ENCODE data around the gene TLCD1. TPM values are rescaled to one million over a fixed set of nuclear protein-coding genes. Genes with fewer than 3 reads are reported as not detected.

The TLCD1 gene
- total RNA-seq, 1 experiment from 2014 or later: 44.9 TPM

DNA sequence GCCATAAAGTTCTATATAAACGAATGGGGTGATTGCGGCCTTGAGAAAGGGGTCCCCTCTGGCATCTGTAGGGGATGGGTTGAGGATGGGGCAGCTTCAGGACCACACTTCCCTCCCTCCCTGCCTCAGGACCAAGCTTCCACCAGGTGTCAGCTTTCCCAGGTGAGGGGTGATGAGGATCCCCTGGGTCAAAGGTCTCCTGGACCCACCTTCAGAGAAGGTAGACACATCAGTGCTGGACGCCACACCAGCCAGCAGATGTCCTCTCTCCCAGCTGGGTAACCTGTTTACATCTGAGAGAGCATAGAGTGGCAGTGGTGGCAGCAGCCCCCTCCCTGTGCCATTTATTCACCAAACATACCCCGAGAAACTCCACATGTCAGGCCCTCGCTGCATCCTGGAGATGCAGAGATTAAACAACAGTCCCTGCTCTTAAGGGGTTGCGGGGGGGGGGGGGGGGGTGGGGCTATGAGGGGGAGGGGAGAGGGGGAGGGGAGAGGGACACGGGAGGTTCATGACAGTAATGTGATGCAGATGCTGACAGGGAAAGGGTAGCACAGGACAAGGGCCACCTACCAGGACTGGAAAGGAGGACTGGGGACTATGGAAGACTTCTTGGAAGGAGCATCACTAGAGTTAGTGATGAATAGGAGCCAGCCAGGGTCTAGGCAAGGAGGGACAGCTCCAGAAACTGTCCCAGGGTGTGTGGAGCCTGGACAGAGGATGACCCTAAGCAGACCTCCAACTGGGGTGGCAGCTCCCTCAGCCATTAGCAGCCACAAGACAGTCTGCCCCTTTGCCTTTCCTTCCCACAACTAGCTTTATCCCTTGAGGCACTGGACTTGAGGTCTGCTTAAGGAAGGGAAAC, 19.3 kb downstream of the TLCD1 start:
- Mint-ChIP-seq H3K36me3 (ENCODE audit: insufficient read depth, unreplicated experiment) (peaks cover 60% of the 10 kb centered on the region), H3K27ac (ENCODE audit: unreplicated experiment) (no peak overlapping the region), H3K9me3 (ENCODE audit: low read depth, unreplicated experiment) (no peaks in the 10 kb centered on the region), H3K27me3 (ENCODE audit: unreplicated experiment) (no peaks in the 10 kb centered on the region), H3K4me1 (ENCODE audit: low read depth, unreplicated experiment) (no peaks in the 10 kb centered on the region), H3K4me3 (ENCODE audit: low read depth, unreplicated experiment) (no peak overlapping the region)
- BruUV-seq (replicated peaks): no TSS peak
- intact Hi-C loops (cut with micrococcal nuclease; ENCODE audit: unreplicated experiment): no loop called here
- TF ChIP-seq, protein P1, sequence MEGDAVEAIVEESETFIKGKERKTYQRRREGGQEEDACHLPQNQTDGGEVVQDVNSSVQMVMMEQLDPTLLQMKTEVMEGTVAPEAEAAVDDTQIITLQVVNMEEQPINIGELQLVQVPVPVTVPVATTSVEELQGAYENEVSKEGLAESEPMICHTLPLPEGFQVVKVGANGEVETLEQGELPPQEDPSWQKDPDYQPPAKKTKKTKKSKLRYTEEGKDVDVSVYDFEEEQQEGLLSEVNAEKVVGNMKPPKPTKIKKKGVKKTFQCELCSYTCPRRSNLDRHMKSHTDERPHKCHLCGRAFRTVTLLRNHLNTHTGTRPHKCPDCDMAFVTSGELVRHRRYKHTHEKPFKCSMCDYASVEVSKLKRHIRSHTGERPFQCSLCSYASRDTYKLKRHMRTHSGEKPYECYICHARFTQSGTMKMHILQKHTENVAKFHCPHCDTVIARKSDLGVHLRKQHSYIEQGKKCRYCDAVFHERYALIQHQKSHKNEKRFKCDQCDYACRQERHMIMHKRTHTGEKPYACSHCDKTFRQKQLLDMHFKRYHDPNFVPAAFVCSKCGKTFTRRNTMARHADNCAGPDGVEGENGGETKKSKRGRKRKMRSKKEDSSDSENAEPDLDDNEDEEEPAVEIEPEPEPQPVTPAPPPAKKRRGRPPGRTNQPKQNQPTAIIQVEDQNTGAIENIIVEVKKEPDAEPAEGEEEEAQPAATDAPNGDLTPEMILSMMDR (IDR thresholded peaks at IDR 0.05; ENCODE audit: unreplicated experiment): no peak
- CTCF ChIA-PET: no interaction called here
- DNase-seq: no peak

DNA sequence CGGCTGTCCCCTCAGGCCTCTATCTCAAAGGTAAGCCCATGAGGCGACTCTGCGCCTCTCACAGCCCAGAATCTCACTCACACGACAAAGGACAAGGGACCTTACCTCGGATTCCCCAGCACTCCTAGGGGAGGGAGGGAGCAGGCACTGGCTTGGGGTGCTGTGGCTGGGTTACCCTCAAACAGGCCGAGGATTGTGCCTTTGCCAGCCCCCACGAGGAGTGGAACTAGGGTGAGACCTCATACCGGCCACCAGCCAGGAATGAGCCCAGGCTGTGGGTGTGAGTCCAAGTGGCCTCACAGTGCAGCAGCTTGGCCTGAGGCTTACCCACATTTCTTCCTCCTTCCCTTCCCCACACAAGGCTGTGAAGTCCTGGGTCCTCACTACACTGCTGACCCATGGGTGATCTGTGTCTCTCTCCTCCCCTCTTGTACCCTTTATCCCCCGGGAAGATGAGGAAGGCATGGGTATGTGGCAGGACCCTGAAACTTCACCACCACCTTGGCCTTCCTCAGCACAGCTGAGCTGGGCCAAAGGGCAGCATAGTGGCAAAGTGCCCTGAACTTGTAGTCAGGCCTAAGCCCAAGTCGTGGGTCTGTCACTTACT, 20.2 kb downstream of the TLCD1 start:
- Mint-ChIP-seq H3K4me1 (ENCODE audit: low read depth, unreplicated experiment) (no peaks in the 10 kb centered on the region), H3K27ac (ENCODE audit: unreplicated experiment) (no peak overlapping the region), H3K36me3 (ENCODE audit: insufficient read depth, unreplicated experiment) (peaks cover 53% of the 10 kb centered on the region), H3K9me3 (ENCODE audit: low read depth, unreplicated experiment) (no peaks in the 10 kb centered on the region), H3K27me3 (ENCODE audit: unreplicated experiment) (no peaks in the 10 kb centered on the region), H3K4me3 (ENCODE audit: low read depth, unreplicated experiment) (no peak overlapping the region)
- TF ChIP-seq, protein P1 (IDR thresholded peaks at IDR 0.05; ENCODE audit: unreplicated experiment): no peak
- CTCF ChIA-PET: no interaction called here
- intact Hi-C loops (cut with micrococcal nuclease; ENCODE audit: unreplicated experiment): no loop called here
- no peak for DNase-seq
- no TSS peak for BruUV-seq (replicated peaks)

DNA sequence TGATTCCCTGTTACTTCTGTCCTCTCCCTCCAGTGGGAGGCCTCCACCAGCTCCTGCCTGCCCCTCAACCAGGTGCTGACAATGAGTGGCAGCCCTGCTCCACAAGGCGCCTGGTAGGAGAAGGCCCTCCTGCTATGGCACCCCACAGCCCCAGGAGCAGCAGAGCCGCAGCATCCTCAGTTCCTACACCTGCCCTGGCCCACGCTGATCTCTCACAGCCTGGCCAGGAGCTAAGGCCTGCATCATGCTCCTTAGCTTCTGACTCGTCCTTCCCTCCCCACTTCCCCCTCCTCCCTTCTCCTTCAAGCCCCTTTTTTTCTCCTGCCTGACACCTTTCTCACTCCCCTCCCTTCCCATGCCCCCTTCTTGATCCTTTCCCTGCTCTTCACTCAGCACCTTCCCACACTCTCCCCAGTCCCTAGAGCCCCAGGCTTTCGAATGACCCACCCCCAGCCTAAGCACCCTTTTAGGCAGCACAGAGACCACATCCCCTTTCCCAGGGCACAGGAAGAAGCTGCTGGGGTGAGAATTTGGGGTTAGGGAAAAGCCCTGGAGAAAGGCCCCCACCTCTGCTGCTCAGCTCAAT, 20.9 kb downstream of the TLCD1 start:
- Mint-ChIP-seq H3K4me3 (ENCODE audit: low read depth, unreplicated experiment) (no peak overlapping the region), H3K27me3 (ENCODE audit: unreplicated experiment) (no peaks in the 10 kb centered on the region), H3K36me3 (ENCODE audit: insufficient read depth, unreplicated experiment) (peaks cover 52% of the 10 kb centered on the region), H3K9me3 (ENCODE audit: low read depth, unreplicated experiment) (no peaks in the 10 kb centered on the region), H3K27ac (ENCODE audit: unreplicated experiment) (no peak overlapping the region), H3K4me1 (ENCODE audit: low read depth, unreplicated experiment) (no peaks in the 10 kb centered on the region)
- DNase-seq: no peak
- intact Hi-C loops (cut with micrococcal nuclease; ENCODE audit: unreplicated experiment): no loop called here
- TF ChIP-seq, protein P1 (IDR thresholded peaks at IDR 0.05; ENCODE audit: unreplicated experiment): no peak
- CTCF ChIA-PET: no interaction called here
- no TSS peak for BruUV-seq (replicated peaks)

DNA sequence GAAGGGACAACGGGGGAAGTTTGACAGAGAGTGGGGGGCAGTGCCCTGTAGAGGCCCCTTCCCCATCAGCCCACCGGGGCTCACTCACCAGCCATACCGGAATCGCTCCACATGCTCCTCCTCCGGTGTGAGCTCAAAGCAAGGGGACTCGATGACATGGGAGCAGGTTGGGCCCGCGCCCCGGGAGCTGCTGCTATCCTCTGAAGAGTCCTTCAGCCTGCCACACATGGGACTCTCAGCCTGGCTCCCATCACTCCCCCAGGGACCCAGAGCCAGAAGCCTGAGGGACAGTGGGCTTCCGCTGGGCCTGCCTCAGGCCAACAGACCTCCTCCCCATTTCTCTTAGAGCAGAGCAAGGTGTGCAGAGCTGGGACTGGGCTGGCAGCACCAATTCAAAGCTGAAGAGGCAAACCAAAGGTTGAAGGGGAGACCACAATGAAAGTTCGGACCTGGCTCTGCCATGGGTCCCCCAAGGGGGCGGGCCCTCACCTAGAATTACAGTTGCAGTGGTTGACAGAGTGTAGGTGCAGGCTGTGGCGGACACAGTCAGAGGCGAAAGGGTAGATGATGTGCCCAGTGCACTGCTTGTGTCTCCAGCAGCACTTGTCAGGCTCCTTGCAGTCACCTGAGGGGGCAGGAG, 21.7 kb downstream of the TLCD1 start:
- Mint-ChIP-seq H3K36me3 (ENCODE audit: insufficient read depth, unreplicated experiment) (peaks cover 50% of the 10 kb centered on the region), H3K4me3 (ENCODE audit: low read depth, unreplicated experiment) (no peak overlapping the region), H3K27me3 (ENCODE audit: unreplicated experiment) (no peaks in the 10 kb centered on the region), H3K27ac (ENCODE audit: unreplicated experiment) (no peak overlapping the region), H3K9me3 (ENCODE audit: low read depth, unreplicated experiment) (no peaks in the 10 kb centered on the region), H3K4me1 (ENCODE audit: low read depth, unreplicated experiment) (no peaks in the 10 kb centered on the region)
- BruUV-seq (replicated peaks): no TSS peak
- intact Hi-C loops (cut with micrococcal nuclease; ENCODE audit: unreplicated experiment): no loop called here
- TF ChIP-seq, protein P1 (IDR thresholded peaks at IDR 0.05; ENCODE audit: unreplicated experiment): no peak
- DNase-seq: no peak
- CTCF ChIA-PET: no interaction called here

Measured in Calu3 (cell line).